Osteoblast (primary cell): ENCODE data around the gene DYRK2. TPM values are rescaled to one million over a fixed set of nuclear protein-coding genes. Genes with fewer than 3 reads are reported as not detected.

Experiments used
- DNase-seq: peaks from one replicate; pipeline ENCODE4 v3.0.0; 2011; ENCODE audit warnings: low spot score, mixed read lengths; ENCODE audit not compliant: insufficient read length; ENCODE audit errors: missing footprints
- H2AFZ ChIP-seq: 2 replicates; pipeline ENCODE4 v1.6.0; 2011; ENCODE audit warnings: mild to moderate bottlenecking, low read length
- H3K27ac ChIP-seq: 2 replicates; pipeline ENCODE4 v1.5.1; 2011; ENCODE audit warnings: mild to moderate bottlenecking, low read depth, low read length, moderate library complexity
- H3K27me3 ChIP-seq: 2 replicates; pipeline ENCODE4 v1.6.0; 2012; ENCODE audit warnings: mild to moderate bottlenecking, control low read depth, inconsistent platforms, low read length, moderate library complexity; ENCODE audit not compliant: insufficient read depth
- H3K36me3 ChIP-seq: 2 replicates; pipeline ENCODE4 v1.5.1; 2011; ENCODE audit warnings: mild to moderate bottlenecking, low read length, control low read depth, moderate library complexity; ENCODE audit not compliant: insufficient read depth
- H3K4me1 ChIP-seq: 2 replicates; pipeline ENCODE4 v1.5.1; 2011; ENCODE audit warnings: mild to moderate bottlenecking, low read length, control low read depth, moderate library complexity; ENCODE audit not compliant: insufficient read depth
- H3K4me2 ChIP-seq: 2 replicates; pipeline ENCODE4 v1.6.0; 2011; ENCODE audit warnings: mild to moderate bottlenecking, low read length; ENCODE audit not compliant: insufficient read depth
- H3K4me3 ChIP-seq: fragments of 200-600 bp; sonication (generic); 3 replicates; pipeline ENCODE4 v1.5.1; 2012; ENCODE audit warnings: mild to moderate bottlenecking, low read length, inconsistent platforms; ENCODE audit not compliant: insufficient read depth
- H3K79me2 ChIP-seq: 2 replicates; pipeline ENCODE4 v1.6.0; 2012; ENCODE audit warnings: mild to moderate bottlenecking, low read length, control low read depth, inconsistent platforms; ENCODE audit not compliant: insufficient read depth
- H3K9me3 ChIP-seq: 2 replicates; pipeline ENCODE4 v1.5.1; 2011; ENCODE audit warnings: low read depth, low read length, control low read depth
- H4K20me1 ChIP-seq: 2 replicates; pipeline ENCODE4 v1.6.0; 2012; ENCODE audit warnings: mild to moderate bottlenecking, low read length, control low read depth; ENCODE audit not compliant: insufficient read depth
- CTCF ChIP-seq: IDR thresholded peaks from 2 replicates; pipeline ENCODE4 v1.5.1; 2011; ENCODE audit warnings: mild to moderate bottlenecking, low read depth, low read length, moderate library complexity; ENCODE audit errors: extremely low read depth
- total RNA-seq: library from RNA; depleted of rRNA; stranded (reverse); fragments of >200 nt; gene quantifications from 2 replicates; pipeline ENCODE4 v1.2.3, GENCODE V29; 2012

Gene DYRK2
- total RNA-seq, 1 donor, result 43.4 TPM

- peaks cover 46% of the 10 kb centered on the region for H4K20me1 ChIP-seq
- DNase-seq, result no peak
- no peak overlapping the region for H3K4me2 ChIP-seq
- no peak overlapping the region for H3K27ac ChIP-seq
- H3K36me3 ChIP-seq, result peaks cover 32% of the 10 kb centered on the region
- no peak overlapping the region for H3K4me3 ChIP-seq
- H3K27me3 ChIP-seq, result no peaks in the 10 kb centered on the region
- H2AFZ ChIP-seq, result no peak overlapping the region
- peaks cover 26% of the 10 kb centered on the region for H3K4me1 ChIP-seq
- no peaks in the 10 kb centered on the region for H3K9me3 ChIP-seq
- H3K79me2 ChIP-seq, result peaks cover 100% of the 10 kb centered on the region
- TF ChIP-seq CTCF, result no peak
These were observed 9.9 kb downstream of the DYRK2 start for GRCh38 chr12:67658486-67658885.

GRCh38 chr12:67659292-67659691, 10.7 kb downstream of the DYRK2 start:
- peaks cover 100% of the 10 kb centered on the region for H3K79me2 ChIP-seq

GRCh38 chr12:67661311-67662021, 12.9 kb downstream of the DYRK2 start:
- H3K27me3 ChIP-seq, result no peaks in the 10 kb centered on the region
- H3K4me2 ChIP-seq, result peak overlapping the region; percentile 5
- no peak for DNase-seq
- no peak overlapping the region for H3K4me3 ChIP-seq
- no peak for TF ChIP-seq CTCF
- H3K79me2 ChIP-seq, result peaks cover 92% of the 10 kb centered on the region
- H2AFZ ChIP-seq, result no peak overlapping the region
- H4K20me1 ChIP-seq, result peaks cover 24% of the 10 kb centered on the region
- H3K4me1 ChIP-seq, result peaks cover 27% of the 10 kb centered on the region
- peaks cover 26% of the 10 kb centered on the region for H3K36me3 ChIP-seq
- H3K9me3 ChIP-seq, result no peaks in the 10 kb centered on the region
- H3K27ac ChIP-seq, result peak overlapping the region; percentile 24

More at GRCh38 chr12:67659292-67659691, 10.7 kb downstream of the DYRK2 start:
- no peak for TF ChIP-seq CTCF
- no peak overlapping the region for H3K4me3 ChIP-seq
- peaks cover 30% of the 10 kb centered on the region for H3K36me3 ChIP-seq
- H2AFZ ChIP-seq, result no peak overlapping the region
- no peak for DNase-seq
- H3K4me2 ChIP-seq, result no peak overlapping the region
- H3K4me1 ChIP-seq, result peaks cover 27% of the 10 kb centered on the region
- peak overlapping the region; percentile 24 for H3K27ac ChIP-seq
- H3K27me3 ChIP-seq, result no peaks in the 10 kb centered on the region
- H3K9me3 ChIP-seq, result no peaks in the 10 kb centered on the region
- H4K20me1 ChIP-seq, result peaks cover 39% of the 10 kb centered on the region

GRCh38 chr12:67662910-67663538, 14.5 kb downstream of the DYRK2 start:
- no peak overlapping the region for H3K4me3 ChIP-seq
- H3K27me3 ChIP-seq, result no peaks in the 10 kb centered on the region
- H3K4me2 ChIP-seq, result no peak overlapping the region
- TF ChIP-seq CTCF, result no peak
- peaks cover 80% of the 10 kb centered on the region for H3K79me2 ChIP-seq
- H4K20me1 ChIP-seq, result peaks cover 15% of the 10 kb centered on the region
- no peaks in the 10 kb centered on the region for H3K9me3 ChIP-seq
- peak overlapping the region; percentile 34 for H3K27ac ChIP-seq
- no peak overlapping the region for H2AFZ ChIP-seq
- H3K36me3 ChIP-seq, result peaks cover 13% of the 10 kb centered on the region
- peaks cover 27% of the 10 kb centered on the region for H3K4me1 ChIP-seq
- DNase-seq, result peak; percentile 45
